HepG2 (cell line): Measurements from ENCODE around the gene COASY. TPM values are rescaled to one million over a fixed set of nuclear protein-coding genes. Genes with fewer than 3 reads are reported as not detected.

ENCODE experiments used
- AHR ChIP-seq: IDR thresholded peaks from 2 replicates; pipeline ENCODE4 v1.6.1; 2018; ENCODE audit warnings: missing genetic modification reagents, missing compliant biosample characterization
- BHLHE40 ChIP-seq: IDR thresholded peaks from 2 replicates; pipeline ENCODE4 v1.6.1; 2011; ENCODE audit warnings: low read length, improper control_type of control experiment
- CHCHD3 ChIP-seq: sonication (generic); formaldehyde crosslinking; IDR thresholded peaks from 2 replicates; pipeline ENCODE4 v1.8.0; 2022; ENCODE audit warnings: mild to moderate bottlenecking, missing genetic modification reagents, moderate library complexity
- ELF4 ChIP-seq: sonication (generic); formaldehyde crosslinking; IDR thresholded peaks from 2 replicates; pipeline ENCODE4 v1.5.0; 2020; ENCODE audit warnings: missing genetic modification reagents, mild to moderate bottlenecking, moderate library complexity, borderline replicate concordance
- FOXA1 ChIP-seq, 2 experiments: fragments of 450-650 bp in 1 of 2; sonication (generic) in 1 of 2; formaldehyde crosslinking in 1 of 2; IDR thresholded peaks; 2 replicates each; pipeline versions ENCODE4 v1.4.0 to v1.6.1; 2016 to 2020; ENCODE audit warnings: missing genetic modification reagents in 1 of 2
- GATAD2A ChIP-seq: IDR thresholded peaks from 2 replicates; pipeline ENCODE4 v1.6.1; 2016
- JUND ChIP-seq: sonication (generic); formaldehyde crosslinking; IDR thresholded peaks from 2 replicates; pipeline ENCODE4 v1.8.0; 2022; ENCODE audit warnings: mild to moderate bottlenecking, missing genetic modification reagents
- KMT2A ChIP-seq: sonication (generic); formaldehyde crosslinking; IDR thresholded peaks from 2 replicates; pipeline ENCODE4 v1.4.0; 2020; ENCODE audit warnings: missing genetic modification reagents
- MYNN ChIP-seq: sonication (generic); formaldehyde crosslinking; IDR thresholded peaks from 2 replicates; pipeline ENCODE4 v1.4.0; 2020; ENCODE audit warnings: mild to moderate bottlenecking, low read depth, missing genetic modification reagents
- NFE2L2 ChIP-seq: fragments of 150-350 bp; IDR thresholded peaks from 2 replicates; pipeline ENCODE4 v1.6.1; 2014; ENCODE audit warnings: low read length
- REL ChIP-seq: sonication (generic); formaldehyde crosslinking; conservative IDR thresholded peaks from 2 replicates; pipeline ENCODE4 v1.8.0; 2022; ENCODE audit warnings: mild to moderate bottlenecking, missing genetic modification reagents, moderate library complexity
- SMAD3 ChIP-seq: sonication (generic); formaldehyde crosslinking; IDR thresholded peaks from 2 replicates; pipeline ENCODE4 v1.4.0; 2020; ENCODE audit warnings: missing genetic modification reagents
- TBL1XR1 ChIP-seq: fragments of 150-350 bp; IDR thresholded peaks from 2 replicates; pipeline ENCODE4 v1.6.1; 2014; ENCODE audit warnings: borderline replicate concordance, low read length; ENCODE audit not compliant: partially characterized antibody
- ZNF143 ChIP-seq: sonication (generic); formaldehyde crosslinking; IDR thresholded peaks from 2 replicates; pipeline ENCODE4 v1.4.0; 2020; ENCODE audit warnings: missing genetic modification reagents
- ZNF260 ChIP-seq: sonication (generic); formaldehyde crosslinking; IDR thresholded peaks from 2 replicates; pipeline ENCODE4 v1.4.0; 2020; ENCODE audit warnings: missing genetic modification reagents, low read depth, mild to moderate bottlenecking, borderline replicate concordance
- ZNF431 ChIP-seq: sonication (generic); formaldehyde crosslinking; IDR thresholded peaks from 2 replicates; pipeline ENCODE4 v1.9.0; 2022; ENCODE audit warnings: missing genetic modification reagents, low read depth, mild to moderate bottlenecking, borderline replicate concordance
- ZNF607 ChIP-seq: sonication (generic); formaldehyde crosslinking; IDR thresholded peaks from 2 replicates; pipeline ENCODE4 v1.5.1; 2020; ENCODE audit warnings: missing genetic modification reagents, mild to moderate bottlenecking, borderline replicate concordance
- ZNF761 ChIP-seq: sonication (generic); formaldehyde crosslinking; conservative IDR thresholded peaks from 2 replicates; pipeline ENCODE4 v1.4.0; 2020; ENCODE audit warnings: mild to moderate bottlenecking, missing genetic modification reagents
- ZNF790 ChIP-seq: sonication (generic); formaldehyde crosslinking; IDR thresholded peaks from 2 replicates; pipeline ENCODE4 v1.8.0; 2022; ENCODE audit warnings: missing genetic modification reagents, mild to moderate bottlenecking, borderline replicate concordance
- ZNF879 ChIP-seq: sonication (generic); formaldehyde crosslinking; IDR thresholded peaks from 2 replicates; pipeline ENCODE4 v1.8.1; 2023; ENCODE audit warnings: missing genetic modification reagents
- ZSCAN22 ChIP-seq: sonication (generic); formaldehyde crosslinking; IDR thresholded peaks from 2 replicates; pipeline ENCODE4 v1.4.0; 2020; ENCODE audit warnings: mild to moderate bottlenecking, missing genetic modification reagents
- ZUFSP ChIP-seq: sonication (generic); formaldehyde crosslinking; IDR thresholded peaks from 2 replicates; pipeline ENCODE4 v1.9.0; 2021; ENCODE audit warnings: missing genetic modification reagents, mild to moderate bottlenecking, borderline replicate concordance
- polyA plus RNA-seq, 8 experiments: library from polyadenylated mRNA; depleted of rRNA in 3 of 8; stranded (reverse) in 7 of 8; unstranded in 1 of 8; fragments of >200 nt; fragmentation: Illumina TruSeq in 4 of 8; extraction: Trizol in 4 of 8; gene quantifications; 2 replicates each; pipeline versions ENCODE4 v1.2.1 to v1.2.3, GENCODE V29; 2011 to 2016; ENCODE audit warnings: low read depth in 4 of 8, missing spikeins in 1 of 8, mixed read lengths in 1 of 8; ENCODE audit not compliant: insufficient read depth in 1 of 8
- total RNA-seq, 5 experiments: library from RNA; depleted of rRNA; stranded (reverse); fragments of >200 nt; fragmentation: Illumina TruSeq; extraction: Trizol; gene quantifications; 2 replicates each; pipeline ENCODE4 v1.2.3, GENCODE V29; 2016; ENCODE audit warnings: low read depth in 1 of 5
- TF ChIP-seq, protein P1 (sequence below): IDR thresholded peaks from 2 replicates; pipeline ENCODE4 v1.6.1; 2016; ENCODE audit warnings: low read depth, missing genetic modification reagents, missing compliant biosample characterization

Gene COASY
- total and polyA plus RNA-seq, 2 of the 13 experiments (the other 11 are each of a cell fraction or from before 2014, with no cell fraction given), result 90.7 to 125 TPM

DNA sequence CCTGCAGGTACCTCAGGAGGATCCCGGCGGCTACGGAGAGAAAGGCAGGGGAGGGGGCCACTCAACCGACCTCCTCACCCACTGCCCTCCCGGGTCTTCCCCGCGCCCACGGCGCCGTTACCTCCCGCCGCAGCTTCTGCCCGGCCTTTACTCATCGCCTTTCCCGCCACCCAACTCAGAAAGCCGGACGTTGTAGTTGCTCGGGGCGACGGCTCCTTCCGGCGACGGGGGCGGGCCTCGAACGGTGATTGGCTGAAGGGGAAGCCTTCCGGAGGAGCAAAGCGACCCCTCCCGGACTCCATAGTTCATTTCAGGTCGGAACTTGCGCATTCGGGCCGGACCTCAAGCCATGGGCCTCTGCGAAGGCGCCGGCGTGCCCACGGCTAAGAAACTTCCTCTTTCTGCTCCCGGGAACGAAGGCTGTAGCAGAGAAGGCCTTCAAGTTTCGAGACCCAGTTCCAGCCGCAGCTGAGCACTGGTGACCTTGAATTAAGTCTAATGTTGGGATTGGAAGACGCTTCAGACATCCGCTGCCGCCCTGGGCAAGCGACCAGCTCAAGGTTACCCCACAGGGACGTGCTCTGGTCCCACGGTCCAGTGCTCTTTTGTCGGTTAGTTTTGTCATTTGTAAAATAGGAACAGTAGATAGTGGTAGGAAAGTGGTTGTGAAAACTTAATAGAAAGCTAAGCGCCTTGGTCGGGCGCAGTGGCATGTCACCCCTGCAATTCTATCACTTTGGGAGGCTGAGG lies 15.8 kb downstream of the COASY start, which contains the start of gene PSMC3IP (continued):
- TF ChIP-seq ZUFSP (CRISPR knock-in tag) (no peak), AHR (peak; percentile 35; the same call in 1 of the 2 replicates), BHLHE40 (peak; percentile 41; the same call in 1 of the 2 replicates), KMT2A (peak; percentile 87; the same call in 1 of the 2 replicates), SMAD3 (CRISPR knock-in tag) (peak; percentile 86), ZNF607 (peak; percentile 29; the same call in 1 of the 2 replicates), FOXA1 (IDR thresholded peaks at IDR 0.05) (no peak), FOXA1 (CRISPR knock-in tag; IDR thresholded peaks at IDR 0.05) (0 out of 2 replicates have a peak, but pooled peaks have one; percentile 13), GATAD2A (CRISPR knock-in tag) (peak; percentile 65; the same call in 1 of the 2 replicates), MYNN (CRISPR knock-in tag) (0 out of 2 replicates have a peak, but pooled peaks have one; percentile 71), ZNF260 (CRISPR knock-in tag) (no peak; the same call in 1 of the 2 replicates), CHCHD3 (CRISPR knock-in tag) (no peak; the same call in 1 of the 2 replicates), NFE2L2 (no peak), ZSCAN22 (0 out of 2 replicates have a peak, but pooled peaks have one; percentile 50), ZNF790 (CRISPR knock-in tag) (peak; percentile 80; the same call in 1 of the 2 replicates), ELF4 (peak; percentile 81; the same call in 1 of the 2 replicates), ZNF431 (peak; percentile 39; the same call in 1 of the 2 replicates), ZNF761 (CRISPR knock-in tag) (peak; percentile 70; the same call in 1 of the 2 replicates), TBL1XR1 (peak; percentile 37), JUND (CRISPR knock-in tag) (0 out of 2 replicates have a peak, but pooled peaks have one; percentile 7), REL (CRISPR knock-in tag) (no peak; the same call in 1 of the 2 replicates), ZNF143 (no peak; the same call in 1 of the 2 replicates), ZNF879 (0 out of 2 replicates have a peak, but pooled peaks have one; percentile 37)
- TF ChIP-seq, protein P1, sequence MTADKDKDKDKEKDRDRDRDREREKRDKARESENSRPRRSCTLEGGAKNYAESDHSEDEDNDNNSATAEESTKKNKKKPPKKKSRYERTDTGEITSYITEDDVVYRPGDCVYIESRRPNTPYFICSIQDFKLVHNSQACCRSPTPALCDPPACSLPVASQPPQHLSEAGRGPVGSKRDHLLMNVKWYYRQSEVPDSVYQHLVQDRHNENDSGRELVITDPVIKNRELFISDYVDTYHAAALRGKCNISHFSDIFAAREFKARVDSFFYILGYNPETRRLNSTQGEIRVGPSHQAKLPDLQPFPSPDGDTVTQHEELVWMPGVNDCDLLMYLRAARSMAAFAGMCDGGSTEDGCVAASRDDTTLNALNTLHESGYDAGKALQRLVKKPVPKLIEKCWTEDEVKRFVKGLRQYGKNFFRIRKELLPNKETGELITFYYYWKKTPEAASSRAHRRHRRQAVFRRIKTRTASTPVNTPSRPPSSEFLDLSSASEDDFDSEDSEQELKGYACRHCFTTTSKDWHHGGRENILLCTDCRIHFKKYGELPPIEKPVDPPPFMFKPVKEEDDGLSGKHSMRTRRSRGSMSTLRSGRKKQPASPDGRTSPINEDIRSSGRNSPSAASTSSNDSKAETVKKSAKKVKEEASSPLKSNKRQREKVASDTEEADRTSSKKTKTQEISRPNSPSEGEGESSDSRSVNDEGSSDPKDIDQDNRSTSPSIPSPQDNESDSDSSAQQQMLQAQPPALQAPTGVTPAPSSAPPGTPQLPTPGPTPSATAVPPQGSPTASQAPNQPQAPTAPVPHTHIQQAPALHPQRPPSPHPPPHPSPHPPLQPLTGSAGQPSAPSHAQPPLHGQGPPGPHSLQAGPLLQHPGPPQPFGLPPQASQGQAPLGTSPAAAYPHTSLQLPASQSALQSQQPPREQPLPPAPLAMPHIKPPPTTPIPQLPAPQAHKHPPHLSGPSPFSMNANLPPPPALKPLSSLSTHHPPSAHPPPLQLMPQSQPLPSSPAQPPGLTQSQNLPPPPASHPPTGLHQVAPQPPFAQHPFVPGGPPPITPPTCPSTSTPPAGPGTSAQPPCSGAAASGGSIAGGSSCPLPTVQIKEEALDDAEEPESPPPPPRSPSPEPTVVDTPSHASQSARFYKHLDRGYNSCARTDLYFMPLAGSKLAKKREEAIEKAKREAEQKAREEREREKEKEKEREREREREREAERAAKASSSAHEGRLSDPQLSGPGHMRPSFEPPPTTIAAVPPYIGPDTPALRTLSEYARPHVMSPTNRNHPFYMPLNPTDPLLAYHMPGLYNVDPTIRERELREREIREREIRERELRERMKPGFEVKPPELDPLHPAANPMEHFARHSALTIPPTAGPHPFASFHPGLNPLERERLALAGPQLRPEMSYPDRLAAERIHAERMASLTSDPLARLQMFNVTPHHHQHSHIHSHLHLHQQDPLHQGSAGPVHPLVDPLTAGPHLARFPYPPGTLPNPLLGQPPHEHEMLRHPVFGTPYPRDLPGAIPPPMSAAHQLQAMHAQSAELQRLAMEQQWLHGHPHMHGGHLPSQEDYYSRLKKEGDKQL (CRISPR knock-in tag), result peak; percentile 58; the same call in 1 of the 2 replicates
